ENCODE measurements around the gene ST6GALNAC3.

Gene ST6GALNAC3

GRCh38 chr1:76142771-76143540, 68.4 kb downstream of the ST6GALNAC3 start:
- DNase-seq (ENCODE audit: low spot score), result no peak

DNA sequence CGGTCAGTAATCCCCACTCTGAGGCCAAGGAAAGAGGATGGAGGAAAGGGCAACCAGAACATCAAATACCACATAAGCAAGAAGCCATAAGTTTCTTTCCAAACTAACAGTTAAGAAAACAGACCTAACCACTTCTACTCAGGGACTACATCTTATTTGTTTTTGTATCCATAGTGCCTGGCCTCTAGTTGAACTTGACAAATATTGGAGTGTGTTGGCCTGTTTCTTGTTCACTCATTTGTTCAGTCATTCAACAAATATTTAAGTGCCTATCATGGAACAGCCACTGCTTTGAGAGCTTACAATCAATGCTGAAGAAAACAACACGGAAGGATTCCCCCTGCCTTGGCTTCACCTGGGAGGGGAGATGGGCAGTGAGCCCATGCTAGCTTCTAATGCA, 69.7 kb downstream of the ST6GALNAC3 start:
- DNase-seq (ENCODE audit: low spot score), result no peak

GRCh38 chr1:76145332-76145731, 70.8 kb downstream of the ST6GALNAC3 start:
- no peak for DNase-seq (ENCODE audit: low spot score)

DNA sequence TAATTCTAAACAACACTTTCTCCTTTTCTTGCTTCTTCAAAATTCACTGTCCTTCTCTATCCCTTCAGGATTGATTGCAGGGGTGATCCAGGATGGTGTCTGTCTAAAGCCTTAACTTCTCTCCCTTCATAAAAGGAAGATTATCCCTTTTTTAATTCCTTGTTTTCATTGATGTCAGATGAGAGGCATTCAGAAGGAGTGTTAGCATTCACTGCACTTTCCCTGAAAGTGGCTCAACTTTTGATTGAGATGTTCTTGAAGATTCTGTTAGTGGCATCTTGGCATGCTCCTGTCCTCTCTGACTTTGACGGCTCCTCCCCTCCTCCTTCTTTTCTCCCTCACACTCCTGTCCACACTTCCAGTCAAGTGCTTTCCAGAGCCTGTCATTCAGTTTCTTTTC, 71.6 kb downstream of the ST6GALNAC3 start:
- DNase-seq (ENCODE audit: low spot score), result no peak

DNA sequence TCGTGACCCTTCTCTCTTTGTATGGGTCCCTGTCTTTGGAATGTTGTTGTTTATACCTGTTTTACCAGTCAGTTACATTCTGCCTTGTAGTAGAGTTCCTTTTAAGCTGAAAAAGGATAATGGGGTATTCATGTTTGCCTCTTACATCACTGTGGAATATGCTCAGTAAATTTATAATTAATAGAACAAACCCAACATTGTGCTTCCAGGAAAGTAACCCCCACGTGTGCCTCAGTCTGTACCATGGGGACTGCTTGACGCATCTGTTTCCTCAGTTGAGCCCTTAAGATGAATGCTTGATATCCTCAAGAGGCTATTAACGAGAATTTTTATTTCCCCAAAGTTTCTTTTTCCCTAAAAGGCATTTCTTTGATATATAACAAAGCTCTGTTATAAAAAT, 73.4 kb downstream of the ST6GALNAC3 start:
- DNase-seq (ENCODE audit: low spot score), result no peak

GRCh38 chr1:76148460-76148859, 73.9 kb downstream of the ST6GALNAC3 start:
- no peak for DNase-seq (ENCODE audit: low spot score)

DNA sequence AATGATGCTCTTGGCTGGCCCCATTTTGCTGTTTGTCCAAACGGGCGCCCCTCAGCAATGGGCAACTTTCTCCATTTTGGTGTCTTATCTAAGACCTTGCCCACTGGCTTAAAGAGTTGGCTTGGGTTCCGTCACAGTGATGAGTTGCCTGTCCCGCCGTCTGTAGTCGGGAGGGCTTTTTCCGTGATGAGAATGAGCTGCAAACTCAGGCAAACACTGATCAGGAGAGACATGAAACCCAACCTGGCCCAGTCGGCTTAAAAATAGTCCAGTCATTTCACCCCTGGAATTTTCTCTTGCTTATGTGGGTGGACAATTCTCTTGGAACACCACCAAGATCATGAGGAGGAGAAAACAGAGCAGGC, 79.3 kb downstream of the ST6GALNAC3 start:
- no peak for DNase-seq (ENCODE audit: low spot score)

GRCh38 chr1:76154206-76154956, 79.8 kb downstream of the ST6GALNAC3 start:
- peak; percentile 72 for DNase-seq (ENCODE audit: low spot score)

- DNase-seq (ENCODE audit: low spot score), result no peak
These were observed 82.4 kb downstream of the ST6GALNAC3 start for GRCh38 chr1:76156987-76157386.

DNA sequence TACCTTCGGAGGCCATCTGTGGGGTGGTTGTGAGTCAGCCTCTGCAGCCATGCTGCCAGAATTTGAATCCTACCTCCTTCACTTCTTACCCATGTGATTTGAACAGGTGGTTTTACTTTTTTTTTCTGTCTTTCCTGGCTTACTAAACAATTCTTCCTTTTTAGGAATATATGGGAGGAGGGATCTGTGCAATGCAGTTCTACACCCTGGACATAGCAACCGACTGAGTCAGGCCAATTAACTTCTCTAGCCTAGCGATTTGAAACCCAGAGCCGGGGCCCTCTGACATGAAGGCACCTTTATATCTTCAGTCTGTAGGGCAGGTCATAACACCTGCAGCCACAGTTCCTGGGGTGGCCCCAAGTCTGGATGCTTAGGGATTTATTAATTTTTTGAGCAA, 83.6 kb downstream of the ST6GALNAC3 start:
- DNase-seq (ENCODE audit: low spot score), result peak; percentile 11

DNA sequence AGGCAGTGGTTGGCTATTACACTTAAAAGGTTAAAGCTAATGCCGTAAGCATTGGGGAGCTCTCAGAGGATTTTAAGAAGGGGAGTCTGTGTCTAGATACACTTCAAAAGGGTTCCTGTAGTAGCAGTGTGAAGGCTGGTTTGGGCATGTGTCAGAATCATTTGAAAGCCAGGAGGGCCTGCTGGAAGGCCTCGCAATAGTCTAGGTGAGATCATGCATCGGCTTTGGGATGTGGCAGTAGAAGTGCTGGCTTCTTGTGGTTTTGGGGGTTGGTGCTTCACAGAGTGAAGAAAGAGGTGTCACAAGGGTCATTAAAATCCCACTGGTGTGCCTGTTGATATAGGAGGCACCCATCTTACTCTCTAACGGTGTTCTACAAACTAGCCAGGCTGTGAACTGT, 85.7 kb downstream of the ST6GALNAC3 start:
- no peak for DNase-seq (ENCODE audit: low spot score)

GRCh38 chr1:76161451-76161850, 86.9 kb downstream of the ST6GALNAC3 start:
- DNase-seq (ENCODE audit: low spot score), result no peak

DNA sequence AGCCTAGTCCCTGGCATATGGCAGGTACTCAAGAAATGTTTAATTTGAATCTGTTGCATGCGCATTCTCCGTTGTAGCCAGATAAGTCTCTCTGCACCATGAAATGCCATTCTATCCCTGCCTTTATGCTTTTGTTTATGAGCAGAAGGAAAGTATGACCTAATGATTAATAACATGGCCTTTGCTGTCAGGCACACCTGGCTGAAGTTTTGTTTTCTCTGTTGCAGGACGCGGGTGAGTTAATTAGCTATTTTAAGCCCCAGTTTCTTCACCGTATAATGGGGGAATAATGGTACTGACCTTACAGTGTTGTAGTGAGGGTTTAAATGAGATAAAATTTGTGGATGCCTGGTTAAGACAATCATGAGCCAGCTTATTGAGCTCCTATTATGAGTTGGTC, 87.7 kb downstream of the ST6GALNAC3 start:
- no peak for DNase-seq (ENCODE audit: low spot score)

DNA sequence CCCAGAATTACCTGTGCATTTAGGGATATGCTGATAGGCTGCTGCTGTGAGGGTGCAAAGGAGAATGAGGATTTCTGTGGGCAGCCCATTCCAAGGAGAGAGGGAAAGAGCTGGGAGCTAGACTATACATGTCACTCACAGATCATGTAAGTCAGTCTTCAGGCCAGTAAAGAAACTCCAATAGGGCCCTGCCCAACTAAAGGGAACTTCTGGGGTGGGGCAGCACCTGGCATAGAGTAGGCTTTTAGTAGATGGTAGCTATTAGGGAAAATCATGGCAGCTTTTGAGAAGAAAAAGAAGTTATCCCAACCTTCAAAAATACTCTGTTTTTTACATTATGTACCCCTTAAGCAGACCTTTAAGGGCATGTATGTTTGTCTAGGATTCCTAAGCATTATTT, 89.6 kb downstream of the ST6GALNAC3 start:
- DNase-seq (ENCODE audit: low spot score), result no peak

DNA sequence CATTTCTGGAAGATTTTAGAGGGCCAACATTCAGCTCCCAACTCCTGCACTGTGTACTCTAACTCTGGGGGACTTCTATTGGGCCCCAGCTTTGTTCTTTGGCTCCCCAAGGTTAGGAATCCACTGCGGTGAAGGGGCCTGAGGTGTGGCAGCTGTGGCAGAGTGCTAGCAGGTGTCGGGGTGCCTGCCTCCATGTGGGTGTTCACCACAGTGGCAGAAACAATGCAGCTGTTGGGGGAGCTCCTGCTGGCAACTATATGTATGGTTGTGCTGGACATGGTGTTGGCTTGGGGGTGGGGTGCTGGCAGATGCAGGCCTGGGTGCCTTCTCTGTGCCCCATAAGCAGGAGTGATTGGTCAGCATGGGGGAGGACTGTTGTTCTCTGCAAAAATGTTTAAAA, 95.5 kb downstream of the ST6GALNAC3 start:
- no peak for DNase-seq (ENCODE audit: low spot score)

DNA sequence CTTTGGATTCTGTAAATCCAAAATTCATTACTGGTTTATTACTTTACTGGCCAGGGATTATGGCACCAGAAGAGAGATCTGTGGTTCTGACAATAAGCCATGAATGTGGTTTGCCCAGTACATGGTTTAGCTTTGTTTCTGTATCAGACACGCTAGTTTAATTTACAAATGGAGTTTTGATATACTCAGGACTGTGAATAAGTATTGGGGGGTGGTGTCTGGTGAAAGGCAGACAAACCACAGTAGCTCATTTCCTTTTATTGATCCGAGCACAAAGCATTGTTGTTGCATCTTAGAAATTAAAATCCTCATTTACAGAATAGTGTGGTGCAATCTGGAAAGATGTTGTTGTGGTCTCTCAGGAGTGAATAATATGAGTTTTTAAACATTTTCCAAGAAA, 96.0 kb downstream of the ST6GALNAC3 start:
- no peak for DNase-seq (ENCODE audit: low spot score)

GRCh38 chr1:76176000-76176399, 101.5 kb downstream of the ST6GALNAC3 start:
- DNase-seq (ENCODE audit: low spot score), result no peak

DNA sequence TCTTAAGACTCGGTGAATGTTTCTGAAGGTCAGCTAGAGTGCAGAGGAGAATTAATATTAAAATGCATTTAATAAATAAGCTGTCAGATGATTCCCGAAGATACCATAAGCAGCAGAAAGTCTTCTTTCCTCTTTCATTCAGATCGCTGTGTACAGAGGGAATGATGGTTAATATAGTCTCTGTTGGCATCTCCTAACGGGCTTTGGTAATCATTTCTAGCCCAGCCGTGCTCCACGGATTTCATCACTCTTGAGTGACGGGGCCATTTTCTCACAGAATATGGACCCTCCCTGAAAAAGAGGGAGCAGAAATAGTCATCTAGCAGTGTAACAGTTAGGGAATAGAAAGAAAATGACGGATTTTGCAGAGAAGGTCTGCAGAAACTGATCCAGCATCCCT, 103.1 kb downstream of the ST6GALNAC3 start:
- DNase-seq (ENCODE audit: low spot score), result no peak

DNA sequence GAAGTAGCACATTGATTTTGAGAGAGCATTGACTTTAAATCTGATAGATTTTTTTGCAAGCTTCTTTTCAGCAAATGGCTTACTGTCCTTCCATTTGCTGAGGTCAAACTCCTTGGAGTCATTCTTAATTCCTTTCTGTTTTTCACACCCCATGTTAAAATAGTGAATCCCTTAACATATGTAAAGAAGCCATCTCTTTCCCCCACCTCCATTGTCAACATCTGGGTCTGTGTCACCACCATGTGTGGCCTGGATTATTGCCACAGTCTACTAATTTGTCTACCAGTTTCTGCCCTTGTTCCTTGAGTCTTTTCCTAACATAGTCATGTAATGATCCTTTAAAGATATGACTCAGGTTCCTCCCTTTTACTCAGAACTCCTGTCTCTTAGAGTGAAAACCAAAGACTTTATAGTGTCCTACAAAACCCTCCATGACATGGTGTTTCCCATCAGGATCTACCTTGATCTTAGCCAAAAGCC, 104.7 kb downstream of the ST6GALNAC3 start:
- no peak for DNase-seq (ENCODE audit: low spot score)

GRCh38 chr1:76185207-76185606, 110.7 kb downstream of the ST6GALNAC3 start:
- DNase-seq (ENCODE audit: low spot score), result no peak

DNA sequence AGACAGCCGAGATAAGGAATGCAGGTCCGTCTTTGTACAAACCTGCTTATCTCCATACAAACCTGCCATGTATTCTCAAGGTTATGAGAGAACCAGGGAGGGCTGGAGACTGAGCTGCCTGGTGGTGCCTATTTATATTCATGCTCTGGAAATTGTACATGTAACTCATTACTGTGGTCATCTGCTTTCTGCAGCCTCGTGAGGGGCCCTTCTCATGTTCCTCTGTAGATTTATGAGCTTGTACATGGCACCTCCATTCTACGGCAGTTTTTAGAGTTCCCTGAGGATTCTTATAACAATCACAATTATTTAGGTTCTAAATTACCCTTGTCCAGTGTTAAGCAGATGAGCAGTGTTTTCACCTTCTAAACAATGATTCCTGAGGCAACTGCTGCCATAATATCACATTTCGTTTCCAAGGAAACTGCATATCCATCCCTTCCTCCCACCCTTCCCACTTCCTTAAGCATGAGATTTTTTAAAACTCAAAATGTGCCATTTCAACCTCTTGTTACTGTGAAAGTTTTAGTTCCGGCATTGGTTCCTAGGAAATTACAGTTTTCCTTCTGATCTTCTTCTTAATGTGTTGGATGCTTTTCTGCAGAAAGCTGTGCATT, 112.1 kb downstream of the ST6GALNAC3 start:
- no peak for DNase-seq (ENCODE audit: low spot score)

GRCh38 chr1:76187436-76187835, 112.9 kb downstream of the ST6GALNAC3 start:
- DNase-seq (ENCODE audit: low spot score), result no peak

- no peak for DNase-seq (ENCODE audit: low spot score)
These were observed 114.8 kb downstream of the ST6GALNAC3 start for GRCh38 chr1:76189310-76189709.
